Neural cell (in vitro differentiated cells): ENCODE results near the gene ATP6V1F. TPM values are rescaled to one million over a fixed set of nuclear protein-coding genes. Genes with fewer than 3 reads are reported as not detected.

Source experiments
- H2AFZ ChIP-seq: fragments of 200-600, 300-800 bp; sonication (generic), shearing (Covaris generic); 2 replicates; pipeline ENCODE4 v1.6.0; 2014; ENCODE audit warnings: low read depth, mild to moderate bottlenecking, antibody characterized with exemption, low read length, moderate library complexity
- H3F3A ChIP-seq: fragments of 200-600 bp; shearing (Covaris generic); 2 replicates; pipeline ENCODE4 v1.6.1; 2016; ENCODE audit warnings: mild to moderate bottlenecking, moderate library complexity, mixed read lengths, antibody characterized with exemption, low read length; ENCODE audit not compliant: insufficient read depth, poor library complexity, severe bottlenecking
- H3K27ac ChIP-seq: fragments of 200-600, 300-800 bp; sonication (generic), shearing (Covaris generic); 2 replicates; pipeline ENCODE4 v1.5.1; 2014; ENCODE audit warnings: mild to moderate bottlenecking, low read length, moderate library complexity
- H3K27me3 ChIP-seq: fragments of 300-800, 200-600 bp; sonication (generic), shearing (Covaris generic); 2 replicates; pipeline ENCODE4 v1.6.0; 2014; ENCODE audit warnings: mild to moderate bottlenecking, low read depth, low read length, moderate library complexity; ENCODE audit not compliant: insufficient read depth
- H3K36me3 ChIP-seq: fragments of 300-800, 200-600 bp; sonication (generic), shearing (Covaris generic); 2 replicates; pipeline ENCODE4 v1.5.1; 2014; ENCODE audit warnings: mild to moderate bottlenecking, antibody characterized with exemption, low read length, moderate library complexity; ENCODE audit not compliant: insufficient read depth
- H3K4me2 ChIP-seq: fragments of 300-800, 200-600 bp; sonication (generic), shearing (Covaris generic); 2 replicates; pipeline ENCODE4 v1.6.0; 2014; ENCODE audit warnings: mild to moderate bottlenecking, low read length
- H3K4me3 ChIP-seq: fragments of 300-800, 200-600 bp; sonication (generic), shearing (Covaris generic); 2 replicates; pipeline ENCODE4 v1.5.1; 2014; ENCODE audit warnings: mild to moderate bottlenecking, low read length, moderate library complexity
- H3K79me2 ChIP-seq: fragments of 200-600 bp; shearing (Covaris generic); replicated peaks from 2 replicates; pipeline ENCODE4 v1.6.0; 2014; ENCODE audit warnings: mild to moderate bottlenecking, low read length, moderate library complexity; ENCODE audit not compliant: insufficient read depth
- H3K9ac ChIP-seq: fragments of 300-800, 200-600 bp; sonication (generic), shearing (Covaris generic); 2 replicates; pipeline ENCODE4 v1.6.1; 2016; ENCODE audit warnings: mild to moderate bottlenecking, low read length, mixed read lengths
- H3K9me2 ChIP-seq: fragments of 200-600 bp; shearing (Covaris generic); 2 replicates; pipeline ENCODE4 v1.6.1; 2016; ENCODE audit warnings: mild to moderate bottlenecking, low read length, mixed read lengths; ENCODE audit not compliant: insufficient read depth
- H3K9me3 ChIP-seq: fragments of 200-600, 300-800 bp; sonication (generic), shearing (Covaris generic); 2 replicates; pipeline ENCODE4 v1.6.1; 2016; ENCODE audit warnings: mild to moderate bottlenecking, mixed run types, low read length, moderate library complexity, mixed read lengths
- H4K20me1 ChIP-seq: fragments of 200-600 bp; shearing (Covaris generic); 2 replicates; pipeline ENCODE4 v1.6.1; 2016; ENCODE audit warnings: mild to moderate bottlenecking, mixed run types; ENCODE audit not compliant: insufficient read depth
- CTCF ChIP-seq: fragments of 450-650 bp; IDR thresholded peaks from 2 replicates; pipeline ENCODE4 v1.5.1; 2014; ENCODE audit warnings: antibody characterized with exemption, mild to moderate bottlenecking, moderate library complexity; ENCODE audit not compliant: poor library complexity, severe bottlenecking
- EP300 ChIP-seq: fragments of 450-650 bp; conservative IDR thresholded peaks from 2 replicates; pipeline ENCODE4 v1.6.1; 2014; ENCODE audit warnings: antibody characterized with exemption, mild to moderate bottlenecking, moderate library complexity; ENCODE audit not compliant: poor library complexity, severe bottlenecking
- EZH2 ChIP-seq: fragments of 200-600, 300-800 bp; shearing (Covaris generic), sonication (generic); IDR thresholded peaks from 2 replicates; pipeline ENCODE4 v1.6.1; 2014; ENCODE audit warnings: antibody characterized with exemption, low read length, borderline replicate concordance, mild to moderate bottlenecking; ENCODE audit not compliant: insufficient read depth, poor library complexity, severe bottlenecking
- MXI1 ChIP-seq: fragments of 450-650 bp; conservative IDR thresholded peaks from 2 replicates; pipeline ENCODE4 v1.6.1; 2014; ENCODE audit warnings: antibody characterized with exemption, mild to moderate bottlenecking; ENCODE audit not compliant: poor library complexity, severe bottlenecking
- POLR2AphosphoS5 ChIP-seq: IDR thresholded peaks from 2 replicates; pipeline ENCODE4 v1.6.1; 2012
- RAD21 ChIP-seq: fragments of 450-650 bp; conservative IDR thresholded peaks from 2 replicates; pipeline ENCODE4 v1.6.1; 2014; ENCODE audit warnings: antibody characterized with exemption, mild to moderate bottlenecking, moderate library complexity
- REST ChIP-seq: IDR thresholded peaks from 2 replicates; pipeline ENCODE4 v1.6.1; 2012; ENCODE audit warnings: borderline replicate concordance
- SMC3 ChIP-seq: fragments of 450-650 bp; conservative IDR thresholded peaks from 2 replicates; pipeline ENCODE4 v1.6.1; 2014; ENCODE audit warnings: antibody characterized with exemption, mild to moderate bottlenecking, moderate library complexity; ENCODE audit not compliant: poor library complexity
- TAF1 ChIP-seq: IDR thresholded peaks from 2 replicates; pipeline ENCODE4 v1.6.1; 2012; ENCODE audit warnings: low read depth
- polyA plus RNA-seq: library from polyadenylated mRNA; depleted of rRNA; stranded (reverse); fragments of >200 nt; gene quantifications from 2 replicates; pipeline ENCODE4 v1.2.3, GENCODE V29; 2014

Gene ATP6V1F
- polyA plus RNA-seq, 1 donor from 2014 or later: 246 TPM

- no peak overlapping the region for H3K27ac ChIP-seq
- no peak overlapping the region for H2AFZ ChIP-seq
- no peaks in the 10 kb centered on the region for H3K9me3 ChIP-seq
- TF ChIP-seq SMC3: peak; percentile 84
- TF ChIP-seq RAD21: peak; percentile 91
- no peak for TF ChIP-seq MXI1
- TF ChIP-seq CTCF: peak; percentile 86
- TF ChIP-seq REST: no peak
- H3K4me3 ChIP-seq: no peak overlapping the region
- H3K27me3 ChIP-seq: no peaks in the 10 kb centered on the region
- H3K9me2 ChIP-seq: no peaks in the 10 kb centered on the region
- no peaks in the 10 kb centered on the region for H3F3A ChIP-seq
- H3K9ac ChIP-seq: no peak overlapping the region
- H3K4me2 ChIP-seq: no peak overlapping the region
- no peaks in the 10 kb centered on the region for H3K79me2 ChIP-seq
- no peaks in the 10 kb centered on the region for H3K36me3 ChIP-seq
- no peaks in the 10 kb centered on the region for H4K20me1 ChIP-seq
Measured at GRCh38 chr7:128879939-128880746, 17.5 kb downstream of the ATP6V1F start.

- Histone ChIP-seq H3K27me3 (no peaks in the 10 kb centered on the region), H3K27ac (no peak overlapping the region), H3K4me3 (no peak overlapping the region), H3K79me2 (no peaks in the 10 kb centered on the region), H3K36me3 (no peaks in the 10 kb centered on the region), H3K4me2 (no peak overlapping the region), H3K9me3 (no peaks in the 10 kb centered on the region), H3K9me2 (no peaks in the 10 kb centered on the region), H2AFZ (no peak overlapping the region), H4K20me1 (no peaks in the 10 kb centered on the region), H3F3A (no peaks in the 10 kb centered on the region), H3K9ac (no peak overlapping the region)
- TF ChIP-seq MXI1 (no peak), SMC3 (no peak), RAD21 (no peak), EZH2 (no peak), CTCF (no peak), TAF1 (no peak), REST (no peak), EP300 (no peak), POLR2AphosphoS5 (no peak)
Measured at GRCh38 chr7:128880791-128881457, 18.3 kb downstream of the ATP6V1F start.
